Neutrophil (primary cell): Measurements from ENCODE around the gene PIP4K2C.

Experiments
- H3K27ac ChIP-seq: fragments of 200-600 bp; sonication (generic); 2 replicates; pipeline ENCODE4 v1.5.1; 2016; ENCODE audit warnings: mild to moderate bottlenecking, moderate library complexity
- H3K27me3 ChIP-seq: fragments of 200-600 bp; sonication (generic); 2 replicates; pipeline ENCODE4 v1.6.0; 2016; ENCODE audit warnings: mild to moderate bottlenecking
- H3K36me3 ChIP-seq: fragments of 200-600 bp; sonication (generic); 2 replicates; pipeline ENCODE4 v1.5.1; 2017
- H3K4me1 ChIP-seq, 2 experiments: fragments of 200-600 bp in 1 of 2; sonication (generic) in 1 of 2; 1 replicate in 1 of 2; 2 replicates in 1 of 2; pipeline versions ENCODE4 v1.5.1 to v1.6.1; 2013 to 2016; ENCODE audit warnings: low read depth in 1 of 2, low read length in 1 of 2, mild to moderate bottlenecking in 1 of 2, moderate library complexity in 1 of 2; ENCODE audit not compliant: control insufficient read depth in 1 of 2, insufficient read depth in 1 of 2
- H3K4me3 ChIP-seq, 2 experiments: fragments of 200-600 bp in 1 of 2; sonication (generic) in 1 of 2; 1 replicate in 1 of 2; 2 replicates in 1 of 2; pipeline ENCODE4 v1.5.1; 2013 to 2016; ENCODE audit warnings: low read depth in 1 of 2, low read length in 1 of 2, mild to moderate bottlenecking in 1 of 2, moderate library complexity in 1 of 2
- H3K9me3 ChIP-seq: fragments of 200-600 bp; sonication (generic); 2 replicates; pipeline ENCODE4 v1.5.1; 2016
- TF ChIP-seq, protein P1 (sequence below): fragments of 200-600 bp; sonication (generic); IDR thresholded peaks from 2 replicates; pipeline ENCODE4 v1.5.1; 2016; ENCODE audit warnings: antibody characterized with exemption

The PIP4K2C gene

DNA sequence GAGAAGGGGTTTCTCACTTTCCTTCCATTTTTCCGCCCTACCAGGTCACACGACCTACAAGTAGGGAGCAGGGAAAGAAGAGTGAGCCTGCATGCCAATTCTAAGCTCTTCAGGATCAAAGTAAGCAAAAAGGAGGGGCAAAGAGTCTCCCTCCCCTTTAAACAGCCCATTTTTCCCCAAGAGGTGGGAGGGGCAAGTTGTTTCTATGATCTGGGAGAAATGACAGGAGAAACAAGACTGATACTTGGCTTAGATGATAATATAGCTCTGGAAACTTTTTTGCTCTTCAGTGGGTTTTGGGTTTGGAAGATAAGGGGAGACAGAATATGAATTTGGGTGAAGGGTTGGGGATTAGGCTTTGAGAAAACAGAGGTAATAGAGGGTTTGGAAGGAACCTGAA, 15.4 kb downstream of the PIP4K2C start:
- TF ChIP-seq, protein P1, sequence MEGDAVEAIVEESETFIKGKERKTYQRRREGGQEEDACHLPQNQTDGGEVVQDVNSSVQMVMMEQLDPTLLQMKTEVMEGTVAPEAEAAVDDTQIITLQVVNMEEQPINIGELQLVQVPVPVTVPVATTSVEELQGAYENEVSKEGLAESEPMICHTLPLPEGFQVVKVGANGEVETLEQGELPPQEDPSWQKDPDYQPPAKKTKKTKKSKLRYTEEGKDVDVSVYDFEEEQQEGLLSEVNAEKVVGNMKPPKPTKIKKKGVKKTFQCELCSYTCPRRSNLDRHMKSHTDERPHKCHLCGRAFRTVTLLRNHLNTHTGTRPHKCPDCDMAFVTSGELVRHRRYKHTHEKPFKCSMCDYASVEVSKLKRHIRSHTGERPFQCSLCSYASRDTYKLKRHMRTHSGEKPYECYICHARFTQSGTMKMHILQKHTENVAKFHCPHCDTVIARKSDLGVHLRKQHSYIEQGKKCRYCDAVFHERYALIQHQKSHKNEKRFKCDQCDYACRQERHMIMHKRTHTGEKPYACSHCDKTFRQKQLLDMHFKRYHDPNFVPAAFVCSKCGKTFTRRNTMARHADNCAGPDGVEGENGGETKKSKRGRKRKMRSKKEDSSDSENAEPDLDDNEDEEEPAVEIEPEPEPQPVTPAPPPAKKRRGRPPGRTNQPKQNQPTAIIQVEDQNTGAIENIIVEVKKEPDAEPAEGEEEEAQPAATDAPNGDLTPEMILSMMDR = no peak
- Histone ChIP-seq H3K4me3 (no peak overlapping the region), H3K4me1 (peaks cover 0 to 17% of the 10 kb centered on the region in 2 experiments), H3K27me3 (peaks cover 81% of the 10 kb centered on the region), H3K36me3 (peaks cover 16% of the 10 kb centered on the region), H3K9me3 (no peaks in the 10 kb centered on the region), H3K27ac (no peak overlapping the region)

DNA sequence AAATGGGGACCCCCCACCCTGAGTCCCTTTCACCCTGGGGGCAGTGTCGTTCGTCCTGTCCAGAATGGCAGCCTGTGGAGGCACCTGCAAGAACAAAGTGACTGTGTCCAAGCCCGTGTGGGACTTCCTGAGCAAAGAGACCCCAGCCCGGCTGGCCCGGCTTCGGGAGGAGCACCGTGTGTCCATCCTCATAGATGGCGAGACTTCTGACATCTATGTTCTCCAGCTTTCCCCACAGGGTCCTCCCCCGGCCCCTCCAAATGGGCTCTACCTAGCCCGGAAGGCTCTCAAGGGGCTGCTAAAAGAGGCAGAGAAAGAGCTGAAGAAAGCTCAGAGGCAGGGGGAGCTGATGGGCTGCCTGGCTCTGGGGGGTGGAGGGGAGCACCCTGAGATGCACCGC, 15.8 kb downstream of the PIP4K2C start:
- TF ChIP-seq, protein P1 = no peak
- Histone ChIP-seq H3K27ac (no peak overlapping the region), H3K27me3 (peaks cover 85% of the 10 kb centered on the region), H3K4me1 (peaks cover 0 to 20% of the 10 kb centered on the region in 2 experiments), H3K36me3 (peaks cover 12% of the 10 kb centered on the region), H3K9me3 (no peaks in the 10 kb centered on the region), H3K4me3 (no peak overlapping the region)

DNA sequence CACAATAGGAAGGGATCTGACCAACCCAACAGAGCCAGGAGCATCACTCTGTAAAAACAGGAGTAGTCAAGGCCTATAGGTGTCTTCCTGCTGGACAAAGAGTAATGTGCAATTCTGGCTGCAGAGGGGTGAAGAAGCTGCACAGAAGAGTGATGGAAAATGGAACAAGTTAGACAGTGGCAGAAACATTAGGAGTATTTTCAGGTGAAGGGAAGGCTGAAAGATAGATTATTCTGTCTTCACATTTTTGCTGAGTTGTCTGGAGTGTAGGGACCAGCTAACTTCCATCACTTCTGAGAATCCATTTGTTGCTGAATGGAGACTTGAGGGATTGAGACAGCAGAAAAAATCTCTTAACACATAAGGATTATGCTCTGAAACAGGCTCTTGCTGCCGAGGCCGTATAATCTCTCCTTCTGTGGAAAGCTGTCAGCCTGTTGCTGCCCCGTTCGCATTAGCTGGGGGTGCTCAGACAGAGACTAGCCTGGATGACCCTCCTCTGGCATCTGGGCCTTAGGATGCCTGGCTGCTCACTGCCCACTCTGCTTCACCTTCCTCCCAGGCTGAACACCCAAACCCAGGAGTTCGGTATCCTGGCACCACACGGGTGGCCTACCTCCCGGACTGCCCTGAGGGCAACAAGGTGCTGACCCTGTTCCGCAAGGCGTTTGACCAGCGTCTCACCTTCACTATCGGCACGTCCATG, 17.1 kb downstream of the PIP4K2C start:
- no peaks in the 10 kb centered on the region for H3K9me3 ChIP-seq
- peaks cover 98% of the 10 kb centered on the region for H3K27me3 ChIP-seq
- peaks cover 0 to 20% of the 10 kb centered on the region in 2 experiments for H3K4me1 ChIP-seq
- H3K4me3 ChIP-seq = no peak overlapping the region
- TF ChIP-seq, protein P1 = no peak
- H3K27ac ChIP-seq = no peak overlapping the region
- H3K36me3 ChIP-seq = no peaks in the 10 kb centered on the region

DNA sequence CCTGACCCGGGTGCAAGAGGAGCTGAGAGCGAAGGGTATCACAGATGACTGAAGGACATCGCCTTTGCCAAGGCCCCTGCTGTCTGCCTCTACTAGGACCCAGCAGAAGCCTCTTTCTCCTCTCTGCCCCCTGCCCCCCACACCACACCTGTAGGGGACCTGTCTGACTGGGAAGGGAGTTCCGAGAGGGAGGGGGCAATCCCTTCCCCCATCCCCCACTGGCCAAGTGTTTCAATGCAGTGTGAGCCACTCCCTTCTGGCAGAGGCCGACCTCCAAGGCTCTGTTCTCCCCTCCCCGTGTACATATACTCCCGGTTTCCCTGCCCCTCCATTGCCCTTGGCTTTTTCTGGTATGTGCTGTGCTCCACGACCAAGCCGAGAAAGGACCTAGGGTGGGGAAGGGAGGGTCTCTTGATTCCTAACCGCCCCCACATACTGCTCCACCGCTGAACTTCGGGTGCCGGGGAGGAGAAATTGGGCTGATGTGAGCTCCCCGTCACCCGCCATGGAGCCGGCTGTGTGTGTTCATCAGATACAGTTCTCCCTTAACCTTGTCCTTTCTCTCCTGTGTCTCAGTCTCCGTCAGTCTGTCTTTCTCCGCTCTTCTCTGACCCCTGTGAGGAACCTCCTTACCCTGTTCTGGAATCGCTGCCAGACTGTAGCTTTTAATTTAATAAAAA, 18.2 kb downstream of the PIP4K2C start:
- Histone ChIP-seq H3K9me3 (no peaks in the 10 kb centered on the region), H3K27me3 (peaks cover 100% of the 10 kb centered on the region), H3K27ac (no peak overlapping the region), H3K36me3 (no peaks in the 10 kb centered on the region), H3K4me1 (peaks cover 0 to 20% of the 10 kb centered on the region in 2 experiments), H3K4me3 (no peak overlapping the region)
- TF ChIP-seq, protein P1 = no peak

DNA sequence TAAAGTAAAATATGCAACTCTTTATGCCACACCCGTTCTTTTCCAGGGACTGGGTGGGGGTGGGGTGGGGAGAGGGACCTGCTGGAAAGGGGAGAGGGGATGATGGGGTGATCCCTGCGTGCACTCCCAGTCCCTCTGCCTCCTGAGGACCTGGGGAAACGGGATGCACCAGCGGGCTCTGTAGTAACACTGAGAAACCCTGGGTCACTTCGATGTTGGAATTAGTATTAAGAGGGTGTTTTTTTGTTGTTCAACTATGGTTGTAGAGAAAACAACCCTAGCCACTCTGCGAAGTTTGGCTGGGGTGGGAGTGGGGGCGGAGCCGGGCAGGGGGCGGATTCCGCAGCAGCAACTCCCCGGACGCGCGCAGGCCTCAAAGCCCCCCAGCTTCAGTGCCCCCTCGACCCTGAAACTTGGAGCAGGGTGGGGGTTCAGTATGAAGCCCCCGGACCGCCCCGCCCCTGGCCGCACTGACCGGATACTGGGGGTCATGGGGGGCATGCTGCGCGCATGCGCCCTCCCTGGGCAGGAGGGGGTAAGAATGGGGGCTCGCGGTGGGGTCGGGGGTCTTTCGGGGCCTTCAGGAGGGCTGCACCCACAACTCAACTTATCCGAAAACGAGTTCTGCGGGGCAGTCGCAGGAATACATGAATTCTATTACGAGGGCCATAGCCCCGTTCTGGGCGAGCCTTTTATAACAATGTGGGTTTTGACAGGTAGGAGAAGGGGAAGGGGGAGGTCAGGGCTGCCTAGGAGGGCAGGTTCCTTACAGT, 19.0 kb downstream of the PIP4K2C start:
- no peak overlapping the region for H3K4me3 ChIP-seq

More for the DNA sequence above, 19.0 kb downstream of the PIP4K2C start:
- H3K27ac ChIP-seq = no peak overlapping the region
- H3K27me3 ChIP-seq = peaks cover 100% of the 10 kb centered on the region
- TF ChIP-seq, protein P1 = no peak
- H3K36me3 ChIP-seq = no peaks in the 10 kb centered on the region
- peaks cover 0 to 13% of the 10 kb centered on the region in 2 experiments for H3K4me1 ChIP-seq
- H3K9me3 ChIP-seq = no peaks in the 10 kb centered on the region
